Stimulated activated naive B cell treated with anti-CD40 and anti-IgM and Interleukin-4, amounts not matched to agents 10 μg/mL and 1 μg/mL and 100 μg/mL, for 72 hours (primary cell): ENCODE results near the gene SMAD7.
A peak's percentile ranks its signal among the peaks of the same experiment; 100 is the strongest.

ENCODE experiments used
- ATAC-seq, 2 donors: fragments of 150-1000 bp; cut with Tn5 transposase; replicated peaks; 2 replicates each; pipeline ENCODE4 v1.10.0; 2021; ENCODE audit warnings: moderate library complexity in 1 of 2
- DNase-seq: peaks from one replicate; pipeline ENCODE4 v3.0.0; 2021
- H3K27ac Mint-ChIP-seq: one replicate; pipeline ENCODE4 v1.8.0; 2022; ENCODE audit warnings: mild to moderate bottlenecking, mixed read lengths
- H3K27me3 Mint-ChIP-seq, 2 donors: one replicate each; pipeline ENCODE4 v1.8.0; 2022; ENCODE audit warnings: mixed read lengths in 2 of 2
- H3K36me3 Mint-ChIP-seq, 2 donors: one replicate each; pipeline ENCODE4 v1.8.0; 2022; ENCODE audit warnings: mixed read lengths in 2 of 2, mild to moderate bottlenecking in 1 of 2
- H3K4me1 Mint-ChIP-seq, 2 donors: one replicate each; pipeline ENCODE4 v1.8.0; 2022; ENCODE audit warnings: mixed read lengths in 2 of 2, mild to moderate bottlenecking in 1 of 2
- H3K4me3 Mint-ChIP-seq, 2 donors: one replicate each; pipeline ENCODE4 v1.8.0; 2022; ENCODE audit warnings: mild to moderate bottlenecking in 2 of 2, mixed read lengths in 2 of 2, moderate library complexity in 1 of 2
- H3K9me3 Mint-ChIP-seq, 2 donors: one replicate each; pipeline ENCODE4 v1.8.0; 2022; ENCODE audit warnings: mixed read lengths in 2 of 2, mild to moderate bottlenecking in 1 of 2

Gene SMAD7

GRCh38 chr18:48949050-48949605, 1.6 kb downstream of the SMAD7 start:
- H3K27ac Mint-ChIP-seq = peak overlapping the region; percentile 78
- H3K4me1 Mint-ChIP-seq = peaks cover 18 to 49% of the 10 kb centered on the region in 2 donors
- peak overlapping the region; percentile 96 to 97 for H3K4me3 Mint-ChIP-seq
- ATAC-seq (peak; percentile 6 to 9), DNase-seq (no peak)
- no peaks in the 10 kb centered on the region for H3K27me3 Mint-ChIP-seq
- H3K9me3 Mint-ChIP-seq = no peaks in the 10 kb centered on the region
- H3K36me3 Mint-ChIP-seq = peaks cover 40 to 48% of the 10 kb centered on the region in 2 donors

GRCh38 chr18:48948112-48949049, 2.4 kb downstream of the SMAD7 start:
- Mint-ChIP-seq H3K36me3 (peaks cover 44 to 55% of the 10 kb centered on the region in 2 donors), H3K4me1 (peaks cover 25 to 56% of the 10 kb centered on the region in 2 donors), H3K27ac (peak overlapping the region; percentile 78), H3K4me3 (peak overlapping the region; percentile 96 to 97), H3K9me3 (no peaks in the 10 kb centered on the region), H3K27me3 (no peaks in the 10 kb centered on the region)
- ATAC-seq (peak in 1 of 2 donors; percentile 12), DNase-seq (peak; percentile 29)

GRCh38 chr18:48947560-48947959, 3.2 kb downstream of the SMAD7 start:
- no peak for DNase-seq
- peak overlapping the region; percentile 96 to 97 for H3K4me3 Mint-ChIP-seq
- peak overlapping the region; percentile 75 for H3K27ac Mint-ChIP-seq
- ATAC-seq = no peak
- H3K4me1 Mint-ChIP-seq = peaks cover 31 to 62% of the 10 kb centered on the region in 2 donors
- H3K9me3 Mint-ChIP-seq = no peaks in the 10 kb centered on the region
- H3K27me3 Mint-ChIP-seq = no peaks in the 10 kb centered on the region
- peaks cover 50 to 61% of the 10 kb centered on the region in 2 donors for H3K36me3 Mint-ChIP-seq

GRCh38 chr18:48947092-48947491, 3.7 kb downstream of the SMAD7 start:
- H3K27me3 Mint-ChIP-seq = no peaks in the 10 kb centered on the region
- ATAC-seq (no peak), DNase-seq (no peak)
- peaks cover 53 to 66% of the 10 kb centered on the region in 2 donors for H3K36me3 Mint-ChIP-seq
- peaks cover 34 to 66% of the 10 kb centered on the region in 2 donors for H3K4me1 Mint-ChIP-seq
- H3K9me3 Mint-ChIP-seq = no peaks in the 10 kb centered on the region
- peak overlapping the region; percentile 43 to 97 for H3K4me3 Mint-ChIP-seq
- H3K27ac Mint-ChIP-seq = peak overlapping the region; percentile 34

- ATAC-seq = no peak
- no peak for DNase-seq
- Mint-ChIP-seq H3K4me1 (peaks cover 41 to 73% of the 10 kb centered on the region in 2 donors), H3K4me3 (peak overlapping the region in 1 of 2 donors; percentile 6), H3K36me3 (peaks cover 60 to 73% of the 10 kb centered on the region in 2 donors), H3K9me3 (no peaks in the 10 kb centered on the region), H3K27ac (no peak overlapping the region), H3K27me3 (no peaks in the 10 kb centered on the region)
These were observed 4.4 kb downstream of the SMAD7 start for GRCh38 chr18:48946329-48946835.

GRCh38 chr18:48945953-48946217, 4.9 kb downstream of the SMAD7 start:
- Mint-ChIP-seq H3K27me3 (no peaks in the 10 kb centered on the region), H3K4me1 (peaks cover 46 to 74% of the 10 kb centered on the region in 2 donors), H3K9me3 (no peaks in the 10 kb centered on the region), H3K27ac (no peak overlapping the region), H3K4me3 (no peak overlapping the region), H3K36me3 (peaks cover 64 to 78% of the 10 kb centered on the region in 2 donors)
- ATAC-seq (no peak), DNase-seq (no peak)

GRCh38 chr18:48944634-48945033, 6.1 kb downstream of the SMAD7 start:
- no peak overlapping the region for H3K4me3 Mint-ChIP-seq
- no peaks in the 10 kb centered on the region for H3K9me3 Mint-ChIP-seq
- DNase-seq = no peak
- H3K4me1 Mint-ChIP-seq = peaks cover 51 to 86% of the 10 kb centered on the region in 2 donors
- no peaks in the 10 kb centered on the region for H3K27me3 Mint-ChIP-seq
- peaks cover 67 to 84% of the 10 kb centered on the region in 2 donors for H3K36me3 Mint-ChIP-seq
- no peak overlapping the region for H3K27ac Mint-ChIP-seq
- no peak for ATAC-seq

- H3K9me3 Mint-ChIP-seq = no peaks in the 10 kb centered on the region
- no peak for ATAC-seq
- no peak for DNase-seq
- H3K4me1 Mint-ChIP-seq = peaks cover 53 to 91% of the 10 kb centered on the region in 2 donors
- no peak overlapping the region for H3K4me3 Mint-ChIP-seq
- H3K27ac Mint-ChIP-seq = no peak overlapping the region
- H3K36me3 Mint-ChIP-seq = peaks cover 68 to 83% of the 10 kb centered on the region in 2 donors
- no peaks in the 10 kb centered on the region for H3K27me3 Mint-ChIP-seq
These were observed 6.8 kb downstream of the SMAD7 start for GRCh38 chr18:48943736-48944527.

GRCh38 chr18:48943333-48943732, 7.4 kb downstream of the SMAD7 start:
- Mint-ChIP-seq H3K4me1 (peaks cover 58 to 92% of the 10 kb centered on the region in 2 donors), H3K27ac (no peak overlapping the region), H3K9me3 (no peaks in the 10 kb centered on the region), H3K27me3 (no peaks in the 10 kb centered on the region), H3K36me3 (peaks cover 69 to 85% of the 10 kb centered on the region in 2 donors), H3K4me3 (no peak overlapping the region)
- no peak for DNase-seq
- ATAC-seq = no peak

GRCh38 chr18:48942554-48943261, 8.1 kb downstream of the SMAD7 start:
- no peak overlapping the region for H3K4me3 Mint-ChIP-seq
- H3K27me3 Mint-ChIP-seq = no peaks in the 10 kb centered on the region
- DNase-seq (no peak), ATAC-seq (no peak)
- no peaks in the 10 kb centered on the region for H3K9me3 Mint-ChIP-seq
- no peak overlapping the region for H3K27ac Mint-ChIP-seq
- H3K4me1 Mint-ChIP-seq = peaks cover 56 to 92% of the 10 kb centered on the region in 2 donors
- peaks cover 63 to 84% of the 10 kb centered on the region in 2 donors for H3K36me3 Mint-ChIP-seq

GRCh38 chr18:48942086-48942485, 8.7 kb downstream of the SMAD7 start:
- H3K27ac Mint-ChIP-seq = no peak overlapping the region
- no peak overlapping the region for H3K4me3 Mint-ChIP-seq
- H3K27me3 Mint-ChIP-seq = no peaks in the 10 kb centered on the region
- no peak for DNase-seq
- no peak for ATAC-seq
- peaks cover 57 to 91% of the 10 kb centered on the region in 2 donors for H3K4me1 Mint-ChIP-seq
- H3K36me3 Mint-ChIP-seq = peaks cover 61 to 83% of the 10 kb centered on the region in 2 donors
- no peaks in the 10 kb centered on the region for H3K9me3 Mint-ChIP-seq

- Mint-ChIP-seq H3K9me3 (no peaks in the 10 kb centered on the region), H3K27me3 (no peaks in the 10 kb centered on the region), H3K4me3 (peak overlapping the region in 1 of 2 donors; percentile 35), H3K27ac (no peak overlapping the region), H3K4me1 (peaks cover 60 to 89% of the 10 kb centered on the region in 2 donors), H3K36me3 (peaks cover 60 to 82% of the 10 kb centered on the region in 2 donors)
- ATAC-seq (no peak), DNase-seq (no peak)
These were observed 9.1 kb downstream of the SMAD7 start for GRCh38 chr18:48941672-48942071.

- Mint-ChIP-seq H3K27ac (peak overlapping the region; percentile 93), H3K4me3 (peak overlapping the region; percentile 76 to 79), H3K4me1 (peaks cover 63 to 92% of the 10 kb centered on the region in 2 donors), H3K27me3 (no peaks in the 10 kb centered on the region), H3K36me3 (peaks cover 63 to 84% of the 10 kb centered on the region in 2 donors), H3K9me3 (no peaks in the 10 kb centered on the region)
- DNase-seq = no peak
- peak; percentile 84 to 89 for ATAC-seq
These were observed 9.7 kb downstream of the SMAD7 start for GRCh38 chr18:48940854-48941611.
